ENCODE measurements around the gene EVI5L. TPM values are rescaled to one million over a fixed set of nuclear protein-coding genes. Genes with fewer than 3 reads are reported as not detected.
A peak's percentile ranks its signal among the peaks of the same experiment; 100 is the strongest.

Gene EVI5L
- total and polyA plus RNA-seq, 2 of the 13 experiments (the other 11 are each of a cell fraction or from before 2014, with no cell fraction given): 1.7 to 2.4 TPM

- TF ChIP-seq HNF4G (IDR thresholded peaks at IDR 0.05; ENCODE audit: borderline replicate concordance, low read depth, low read length) (peak; percentile 47), HNF4G (CRISPR knock-in tag; IDR thresholded peaks at IDR 0.05; ENCODE audit: borderline replicate concordance, low read depth) (no peak), ZNF281 (CRISPR knock-in tag; IDR thresholded peaks at IDR 0.05; ENCODE audit: borderline replicate concordance) (no peak), PRPF4 (IDR thresholded peaks at IDR 0.05; ENCODE audit: low read depth, low read length, poor library complexity, severe bottlenecking) (no peak), SIX1 (CRISPR knock-in tag; IDR thresholded peaks at IDR 0.05; ENCODE audit: borderline replicate concordance) (no peak), AHR (CRISPR knock-in tag; IDR thresholded peaks at IDR 0.05) (no peak), ZNF510 (CRISPR knock-in tag; IDR thresholded peaks at IDR 0.05; ENCODE audit: low read depth) (no peak), KAT8 (CRISPR knock-in tag; IDR thresholded peaks at IDR 0.05) (no peak), ZFP82 (CRISPR knock-in tag; IDR thresholded peaks at IDR 0.05; ENCODE audit: borderline replicate concordance) (no peak), GABPA (IDR thresholded peaks at IDR 0.05; ENCODE audit: low read depth, low read length) (no peak), GABPA (CRISPR knock-in tag; IDR thresholded peaks at IDR 0.05; ENCODE audit: low read depth) (0 out of 2 replicates have a peak, but pooled peaks have one; percentile 10), PAXIP1 (CRISPR knock-in tag; conservative IDR thresholded peaks at IDR 0.05) (peak; percentile 61), ZNF713 (CRISPR knock-in tag; IDR thresholded peaks at IDR 0.05) (no peak), SAP130 (CRISPR knock-in tag; IDR thresholded peaks at IDR 0.05; ENCODE audit: low read depth) (no peak), NFKB2 (CRISPR knock-in tag; IDR thresholded peaks at IDR 0.05; ENCODE audit: borderline replicate concordance) (no peak), CEBPG (CRISPR knock-in tag; IDR thresholded peaks at IDR 0.05) (no peak), LCORL (IDR thresholded peaks at IDR 0.05) (no peak), LCORL (CRISPR knock-in tag; IDR thresholded peaks at IDR 0.05) (peak; percentile 16; the same call in 1 of the 2 replicates), HNF1A (IDR thresholded peaks at IDR 0.05; ENCODE audit: low read depth) (peak; percentile 74), HNF1A (CRISPR knock-in tag; IDR thresholded peaks at IDR 0.05; ENCODE audit: borderline replicate concordance) (no peak)
Measured at GRCh38 chr19:7844405-7844804, 14.4 kb downstream of the EVI5L start (continued).
